Ectodermal cell (in vitro differentiated cells): ENCODE measurements around the gene LAPTM5.

Experiments
- H3K27ac ChIP-seq: 2 replicates; pipeline ENCODE4 v1.7.0; 2013; ENCODE audit warnings: mild to moderate bottlenecking, low read depth, low read length; ENCODE audit not compliant: insufficient read depth, poor library complexity, severe bottlenecking
- H3K27me3 ChIP-seq: 2 replicates; pipeline ENCODE4 v1.7.0; 2013; ENCODE audit warnings: mild to moderate bottlenecking, low read length; ENCODE audit not compliant: insufficient read depth, control insufficient read depth, poor library complexity, severe bottlenecking
- H3K36me3 ChIP-seq: one replicate; pipeline ENCODE4 v1.7.0; 2013; ENCODE audit warnings: low read length; ENCODE audit not compliant: control insufficient read depth, insufficient read depth
- H3K4me1 ChIP-seq: one replicate; pipeline ENCODE4 v1.7.0; 2013; ENCODE audit warnings: low read length; ENCODE audit not compliant: control insufficient read depth, insufficient read depth
- H3K4me3 ChIP-seq: 2 replicates; pipeline ENCODE4 v1.7.0; 2013; ENCODE audit warnings: low read depth, low read length, control low read depth; ENCODE audit not compliant: insufficient read depth
- H3K9me3 ChIP-seq: 2 replicates; pipeline ENCODE4 v1.7.0; 2013; ENCODE audit warnings: mild to moderate bottlenecking, low read length, moderate library complexity; ENCODE audit not compliant: control insufficient read depth
- WGBS, 2 experiments: methylation state at CpG; one replicate each; pipeline ENCODE4 v1.1.7; 2013; ENCODE audit warnings: missing lambda C conversion rate in 2 of 2; 5-methylcytosine and 5-hydroxymethylcytosine counted together

The LAPTM5 gene

GRCh38 chr1:30778979-30779293, 21.4 kb upstream of the LAPTM5 start:
- Histone ChIP-seq H3K36me3 (no peaks in the 10 kb centered on the region), H3K4me3 (no peak overlapping the region), H3K4me1 (no peaks in the 10 kb centered on the region), H3K27ac (no peak overlapping the region), H3K27me3 (no peaks in the 10 kb centered on the region), H3K9me3 (no peaks in the 10 kb centered on the region)
- WGBS, 2 experiments = 86 to 87% methylated on average over 6 of the region's 6 CpGs

- WGBS, 2 experiments = 91 to 95% methylated on average over 11 of the region's 11 CpGs
- no peaks in the 10 kb centered on the region for H3K4me1 ChIP-seq
- no peak overlapping the region for H3K4me3 ChIP-seq
- no peaks in the 10 kb centered on the region for H3K36me3 ChIP-seq
- no peaks in the 10 kb centered on the region for H3K9me3 ChIP-seq
- H3K27ac ChIP-seq = no peak overlapping the region
- no peaks in the 10 kb centered on the region for H3K27me3 ChIP-seq
Observed at GRCh38 chr1:30778154-30778978, 20.8 kb upstream of the LAPTM5 start.

GRCh38 chr1:30777904-30778153, 20.3 kb upstream of the LAPTM5 start:
- Histone ChIP-seq H3K27ac (no peak overlapping the region), H3K27me3 (no peaks in the 10 kb centered on the region), H3K4me3 (no peak overlapping the region), H3K9me3 (no peaks in the 10 kb centered on the region), H3K4me1 (no peaks in the 10 kb centered on the region), H3K36me3 (no peaks in the 10 kb centered on the region)
- WGBS, 2 experiments = 77 to 84% methylated on average over 4 of the region's 4 CpGs

GRCh38 chr1:30777060-30777903, 19.7 kb upstream of the LAPTM5 start:
- no peaks in the 10 kb centered on the region for H3K36me3 ChIP-seq
- 94% methylated on average over 23 of the region's 23 CpGs for WGBS, 2 experiments
- no peaks in the 10 kb centered on the region for H3K9me3 ChIP-seq
- no peak overlapping the region for H3K27ac ChIP-seq
- H3K4me1 ChIP-seq = no peaks in the 10 kb centered on the region
- no peaks in the 10 kb centered on the region for H3K27me3 ChIP-seq
- no peak overlapping the region for H3K4me3 ChIP-seq

GRCh38 chr1:30776097-30777059, 18.8 kb upstream of the LAPTM5 start:
- no peak overlapping the region for H3K4me3 ChIP-seq
- no peaks in the 10 kb centered on the region for H3K27me3 ChIP-seq
- no peaks in the 10 kb centered on the region for H3K4me1 ChIP-seq
- 90% methylated on average over 18 of the region's 18 CpGs for WGBS, 2 experiments
- H3K9me3 ChIP-seq = no peaks in the 10 kb centered on the region
- no peak overlapping the region for H3K27ac ChIP-seq
- H3K36me3 ChIP-seq = no peaks in the 10 kb centered on the region

GRCh38 chr1:30775433-30775975, 17.9 kb upstream of the LAPTM5 start:
- Histone ChIP-seq H3K27ac (no peak overlapping the region), H3K9me3 (no peaks in the 10 kb centered on the region), H3K27me3 (no peaks in the 10 kb centered on the region), H3K4me1 (no peaks in the 10 kb centered on the region), H3K36me3 (no peaks in the 10 kb centered on the region), H3K4me3 (no peak overlapping the region)
- 89% methylated on average over 12 of the region's 12 CpGs for WGBS, 2 experiments

- H3K9me3 ChIP-seq = no peaks in the 10 kb centered on the region
- H3K4me3 ChIP-seq = no peak overlapping the region
- no peak overlapping the region for H3K27ac ChIP-seq
- WGBS, 2 experiments = 92 to 94% methylated on average over 22 of the region's 22 CpGs
- H3K27me3 ChIP-seq = no peaks in the 10 kb centered on the region
- no peaks in the 10 kb centered on the region for H3K4me1 ChIP-seq
- no peaks in the 10 kb centered on the region for H3K36me3 ChIP-seq
Observed at GRCh38 chr1:30774550-30775432, 17.2 kb upstream of the LAPTM5 start.

- Histone ChIP-seq H3K9me3 (no peaks in the 10 kb centered on the region), H3K27me3 (no peaks in the 10 kb centered on the region), H3K4me3 (no peak overlapping the region), H3K27ac (no peak overlapping the region), H3K4me1 (no peaks in the 10 kb centered on the region), H3K36me3 (no peaks in the 10 kb centered on the region)
- 81 to 85% methylated on average over 7 of the region's 7 CpGs for WGBS, 2 experiments
Observed at GRCh38 chr1:30773722-30774358, 16.3 kb upstream of the LAPTM5 start.

- no peak overlapping the region for H3K4me3 ChIP-seq
- H3K4me1 ChIP-seq = no peaks in the 10 kb centered on the region
- H3K27me3 ChIP-seq = no peaks in the 10 kb centered on the region
- H3K9me3 ChIP-seq = no peaks in the 10 kb centered on the region
- 89 to 91% methylated on average over 6 of the region's 6 CpGs for whole genome bisulfite sequencing, 2 experiments
- no peak overlapping the region for H3K27ac ChIP-seq
- H3K36me3 ChIP-seq = no peaks in the 10 kb centered on the region
Observed at GRCh38 chr1:30771005-30771404, 13.4 kb upstream of the LAPTM5 start.
